ENCODE measurements around the gene TIMP2. TPM values are rescaled to one million over a fixed set of nuclear protein-coding genes. Genes with fewer than 3 reads are reported as not detected.

Gene TIMP2
- total RNA-seq, 1 experiment from 2014 or later: 62.4 TPM

DNA sequence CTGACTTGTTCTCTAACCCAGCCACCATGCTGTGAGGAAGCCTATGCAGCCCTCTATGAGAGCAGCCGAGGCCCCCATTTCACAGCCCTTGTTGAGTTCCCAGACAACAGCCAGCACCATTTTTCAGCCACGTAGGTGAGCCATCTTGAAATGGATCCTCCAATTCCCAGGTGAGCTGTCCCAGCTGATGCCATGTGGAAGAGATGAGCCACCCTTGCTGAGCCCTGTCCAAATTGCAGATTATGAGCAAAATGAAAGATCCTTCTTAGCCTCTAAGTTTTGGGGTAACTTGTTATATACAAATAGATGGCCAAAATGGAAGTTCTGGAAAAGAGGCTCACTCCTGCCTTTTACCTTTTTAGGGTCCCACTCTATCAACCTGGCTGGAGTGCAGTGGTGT lies 25.7 kb upstream of the TIMP2 start:
- DNase-seq (ENCODE audit: low read depth, low spot score) (no peak), ATAC-seq (no peak)
- Histone ChIP-seq H3K9me3 (ENCODE audit: control insufficient read depth, insufficient read depth, low read depth, low read length) (peaks cover 19% of the 10 kb centered on the region), H3K36me3 (ENCODE audit: control insufficient read depth, insufficient read depth, low read length) (no peaks in the 10 kb centered on the region), H3K4me3 (ENCODE audit: low read depth in 2 of 2, low read length in 2 of 2) (no peak overlapping the region), H3K4me1 (ENCODE audit: control insufficient read depth, insufficient read depth, low read length) (no peaks in the 10 kb centered on the region), H3K27me3 (ENCODE audit: control insufficient read depth, insufficient read depth, low read length) (no peaks in the 10 kb centered on the region), H3K27ac (ENCODE audit: low read length) (no peak overlapping the region)
- in situ Hi-C loops (cut with HindIII; ENCODE audit: low pct_unique_long_range_greater_than_20kb, low sequenced_read_pairs) (no loop called here), intact Hi-C loops (cut with micrococcal nuclease; ENCODE audit: unreplicated experiment) (no loop called here)
- POLR2A ChIA-PET: no interaction called here
- no TSS peak for BruUV-seq (replicated peaks)
- TF ChIP-seq, protein P1, sequence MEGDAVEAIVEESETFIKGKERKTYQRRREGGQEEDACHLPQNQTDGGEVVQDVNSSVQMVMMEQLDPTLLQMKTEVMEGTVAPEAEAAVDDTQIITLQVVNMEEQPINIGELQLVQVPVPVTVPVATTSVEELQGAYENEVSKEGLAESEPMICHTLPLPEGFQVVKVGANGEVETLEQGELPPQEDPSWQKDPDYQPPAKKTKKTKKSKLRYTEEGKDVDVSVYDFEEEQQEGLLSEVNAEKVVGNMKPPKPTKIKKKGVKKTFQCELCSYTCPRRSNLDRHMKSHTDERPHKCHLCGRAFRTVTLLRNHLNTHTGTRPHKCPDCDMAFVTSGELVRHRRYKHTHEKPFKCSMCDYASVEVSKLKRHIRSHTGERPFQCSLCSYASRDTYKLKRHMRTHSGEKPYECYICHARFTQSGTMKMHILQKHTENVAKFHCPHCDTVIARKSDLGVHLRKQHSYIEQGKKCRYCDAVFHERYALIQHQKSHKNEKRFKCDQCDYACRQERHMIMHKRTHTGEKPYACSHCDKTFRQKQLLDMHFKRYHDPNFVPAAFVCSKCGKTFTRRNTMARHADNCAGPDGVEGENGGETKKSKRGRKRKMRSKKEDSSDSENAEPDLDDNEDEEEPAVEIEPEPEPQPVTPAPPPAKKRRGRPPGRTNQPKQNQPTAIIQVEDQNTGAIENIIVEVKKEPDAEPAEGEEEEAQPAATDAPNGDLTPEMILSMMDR (IDR thresholded peaks at IDR 0.05): no peak
- no peak for TF ChIP-seq POLR2AphosphoS5 (IDR thresholded peaks at IDR 0.05; ENCODE audit: low read depth, low read length)
- TF ChIP-seq SIN3A (IDR thresholded peaks at IDR 0.05; ENCODE audit: borderline replicate concordance, insufficient read depth, low read depth, low read length): no peak
- TF ChIP-seq, protein P2, sequence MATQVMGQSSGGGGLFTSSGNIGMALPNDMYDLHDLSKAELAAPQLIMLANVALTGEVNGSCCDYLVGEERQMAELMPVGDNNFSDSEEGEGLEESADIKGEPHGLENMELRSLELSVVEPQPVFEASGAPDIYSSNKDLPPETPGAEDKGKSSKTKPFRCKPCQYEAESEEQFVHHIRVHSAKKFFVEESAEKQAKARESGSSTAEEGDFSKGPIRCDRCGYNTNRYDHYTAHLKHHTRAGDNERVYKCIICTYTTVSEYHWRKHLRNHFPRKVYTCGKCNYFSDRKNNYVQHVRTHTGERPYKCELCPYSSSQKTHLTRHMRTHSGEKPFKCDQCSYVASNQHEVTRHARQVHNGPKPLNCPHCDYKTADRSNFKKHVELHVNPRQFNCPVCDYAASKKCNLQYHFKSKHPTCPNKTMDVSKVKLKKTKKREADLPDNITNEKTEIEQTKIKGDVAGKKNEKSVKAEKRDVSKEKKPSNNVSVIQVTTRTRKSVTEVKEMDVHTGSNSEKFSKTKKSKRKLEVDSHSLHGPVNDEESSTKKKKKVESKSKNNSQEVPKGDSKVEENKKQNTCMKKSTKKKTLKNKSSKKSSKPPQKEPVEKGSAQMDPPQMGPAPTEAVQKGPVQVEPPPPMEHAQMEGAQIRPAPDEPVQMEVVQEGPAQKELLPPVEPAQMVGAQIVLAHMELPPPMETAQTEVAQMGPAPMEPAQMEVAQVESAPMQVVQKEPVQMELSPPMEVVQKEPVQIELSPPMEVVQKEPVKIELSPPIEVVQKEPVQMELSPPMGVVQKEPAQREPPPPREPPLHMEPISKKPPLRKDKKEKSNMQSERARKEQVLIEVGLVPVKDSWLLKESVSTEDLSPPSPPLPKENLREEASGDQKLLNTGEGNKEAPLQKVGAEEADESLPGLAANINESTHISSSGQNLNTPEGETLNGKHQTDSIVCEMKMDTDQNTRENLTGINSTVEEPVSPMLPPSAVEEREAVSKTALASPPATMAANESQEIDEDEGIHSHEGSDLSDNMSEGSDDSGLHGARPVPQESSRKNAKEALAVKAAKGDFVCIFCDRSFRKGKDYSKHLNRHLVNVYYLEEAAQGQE (IDR thresholded peaks at IDR 0.05; ENCODE audit: insufficient read depth in 1 of 2, low read depth in 2 of 2, low read length in 1 of 2): no peak
- TF ChIP-seq TCF7L2 (IDR thresholded peaks at IDR 0.05; ENCODE audit: low read depth, low read length): no peak
- CTCF ChIA-PET: interaction anchor here (0.5 kb wide), 1 partner anchor 139 kb away, joined by 4 read pairs; no protein-coding TSS in a partner anchor

DNA sequence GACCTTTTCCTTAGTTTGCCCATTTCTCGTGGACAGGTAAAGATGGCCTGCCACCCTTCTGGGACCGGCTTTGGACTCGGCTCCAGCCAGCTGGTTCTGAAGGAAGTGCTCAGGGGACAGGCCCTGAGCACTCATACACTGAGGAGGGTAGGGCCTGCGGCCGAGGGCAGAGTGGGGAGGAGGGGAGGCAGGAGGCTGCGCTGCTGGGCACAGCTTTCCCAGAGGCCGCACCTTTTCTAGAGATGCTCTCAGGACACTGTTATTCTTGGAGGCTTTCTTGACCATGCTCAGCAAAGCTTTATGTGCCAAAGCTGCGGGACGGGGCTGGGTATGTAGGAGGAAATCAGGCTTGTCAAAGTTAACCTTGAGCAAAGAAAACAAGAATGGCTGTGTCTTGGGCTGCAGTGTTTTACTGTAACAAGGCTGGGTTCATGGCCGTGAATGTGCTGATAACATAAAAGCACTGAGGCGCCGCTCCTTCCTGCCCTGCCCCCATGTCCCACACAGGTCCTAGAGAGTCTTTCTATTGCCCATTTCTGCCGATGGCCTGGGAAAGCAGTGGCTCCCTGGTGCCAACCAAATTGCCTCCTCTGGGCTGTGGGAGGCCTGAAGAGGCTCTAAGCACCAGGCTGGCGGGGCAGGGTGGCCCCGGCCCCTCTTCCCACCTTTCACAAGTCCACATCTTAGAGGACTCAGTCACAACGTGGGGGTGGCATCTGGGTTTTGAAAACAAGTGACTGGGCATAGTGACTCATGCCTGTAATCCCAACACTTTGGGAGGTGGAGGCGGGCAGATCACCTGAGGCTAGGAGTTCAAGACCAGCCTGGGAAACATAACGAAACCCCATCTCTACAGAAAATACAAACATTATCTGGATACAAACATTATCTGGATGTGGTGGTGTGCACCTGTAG lies 22.3 kb upstream of the TIMP2 start:
- in situ Hi-C loops (cut with HindIII; ENCODE audit: low pct_unique_long_range_greater_than_20kb, low sequenced_read_pairs) (no loop called here), intact Hi-C loops (cut with micrococcal nuclease; ENCODE audit: unreplicated experiment) (no loop called here)
- ChIA-PET POLR2A (no interaction called here), CTCF (no interaction called here)
- no peak for DNase-seq (ENCODE audit: low read depth, low spot score)
- Histone ChIP-seq H3K27me3 (ENCODE audit: control insufficient read depth, insufficient read depth, low read length) (no peaks in the 10 kb centered on the region), H3K4me3 (ENCODE audit: low read depth in 2 of 2, low read length in 2 of 2) (no peak overlapping the region), H3K36me3 (ENCODE audit: control insufficient read depth, insufficient read depth, low read length) (no peaks in the 10 kb centered on the region), H3K4me1 (ENCODE audit: control insufficient read depth, insufficient read depth, low read length) (no peaks in the 10 kb centered on the region), H3K27ac (ENCODE audit: low read length) (no peak overlapping the region), H3K9me3 (ENCODE audit: control insufficient read depth, insufficient read depth, low read depth, low read length) (peaks cover 19% of the 10 kb centered on the region)
- peak; percentile 57 for ATAC-seq
- TF ChIP-seq TCF7L2 (IDR thresholded peaks at IDR 0.05; ENCODE audit: low read depth, low read length) (peak; percentile 74; the same call in 1 of the 2 replicates), POLR2AphosphoS5 (IDR thresholded peaks at IDR 0.05; ENCODE audit: low read depth, low read length) (no peak)
- BruUV-seq (replicated peaks): no TSS peak

DNA sequence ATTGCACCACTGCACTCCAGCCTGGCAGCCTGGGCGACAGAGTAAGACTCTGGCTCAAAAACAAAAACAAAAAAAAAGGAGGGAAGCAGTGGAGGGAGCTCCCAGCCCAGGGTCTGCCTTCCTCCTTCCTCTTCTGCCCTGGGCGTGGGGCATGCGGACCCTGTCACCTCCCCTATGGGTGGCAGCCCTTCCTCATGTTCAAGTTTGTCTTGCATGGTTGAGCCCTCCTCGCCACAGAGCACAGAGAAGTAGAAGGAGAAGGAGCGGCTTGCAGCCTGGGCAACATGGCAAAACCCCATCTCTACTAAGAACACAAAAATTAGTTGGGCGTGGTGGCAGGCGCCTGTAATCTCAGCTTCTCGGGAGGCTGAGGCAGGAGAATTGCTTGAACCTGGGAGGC lies 21.4 kb upstream of the TIMP2 start:
- POLR2A ChIA-PET: no interaction called here
- no TSS peak for BruUV-seq (replicated peaks)

More for the DNA sequence above, 21.4 kb upstream of the TIMP2 start:
- CTCF ChIA-PET: no interaction called here
- Histone ChIP-seq H3K4me3 (ENCODE audit: low read depth in 2 of 2, low read length in 2 of 2) (no peak overlapping the region), H3K27ac (ENCODE audit: low read length) (no peak overlapping the region), H3K9me3 (ENCODE audit: control insufficient read depth, insufficient read depth, low read depth, low read length) (peaks cover 19% of the 10 kb centered on the region), H3K36me3 (ENCODE audit: control insufficient read depth, insufficient read depth, low read length) (no peaks in the 10 kb centered on the region), H3K4me1 (ENCODE audit: control insufficient read depth, insufficient read depth, low read length) (no peaks in the 10 kb centered on the region), H3K27me3 (ENCODE audit: control insufficient read depth, insufficient read depth, low read length) (no peaks in the 10 kb centered on the region)
- no peak for ATAC-seq
- in situ Hi-C loops (cut with HindIII; ENCODE audit: low pct_unique_long_range_greater_than_20kb, low sequenced_read_pairs) (no loop called here), intact Hi-C loops (cut with micrococcal nuclease; ENCODE audit: unreplicated experiment) (no loop called here)
- no peak for DNase-seq (ENCODE audit: low read depth, low spot score)
- TF ChIP-seq, protein P1 (IDR thresholded peaks at IDR 0.05): no peak
- TF ChIP-seq TCF7L2 (IDR thresholded peaks at IDR 0.05; ENCODE audit: low read depth, low read length) (no peak), SIN3A (IDR thresholded peaks at IDR 0.05; ENCODE audit: borderline replicate concordance, insufficient read depth, low read depth, low read length) (no peak), POLR2AphosphoS5 (IDR thresholded peaks at IDR 0.05; ENCODE audit: low read depth, low read length) (no peak)
- TF ChIP-seq, protein P2 (IDR thresholded peaks at IDR 0.05; ENCODE audit: insufficient read depth in 1 of 2, low read depth in 2 of 2, low read length in 1 of 2): no peak
